ENCODE measurements around the gene ATG16L1.

DNA sequence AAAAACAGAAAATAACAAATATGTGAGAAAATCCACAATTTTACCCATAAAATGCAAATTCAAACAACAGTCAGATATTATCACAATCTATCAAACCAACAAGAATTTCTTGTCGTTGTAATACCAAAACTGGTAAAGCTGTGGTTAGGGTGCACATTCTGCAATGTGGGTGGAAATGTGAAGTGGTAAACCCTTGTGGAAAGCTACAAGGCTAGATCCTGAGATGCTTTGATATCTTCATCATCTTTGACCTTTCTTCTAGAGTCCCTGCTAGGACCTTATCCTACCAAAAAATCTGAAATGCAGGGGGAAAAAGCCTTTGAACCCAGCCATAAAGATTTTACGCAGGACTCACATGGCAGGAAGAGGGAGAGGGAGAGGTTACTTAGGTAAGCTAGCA lies 17.2 kb upstream of the ATG16L1 start:
- TF ChIP-seq POLR2A (IDR thresholded peaks at IDR 0.05) (no peak), POLR2AphosphoS5 (IDR thresholded peaks at IDR 0.05) (no peak)
- TF ChIP-seq, protein P1, sequence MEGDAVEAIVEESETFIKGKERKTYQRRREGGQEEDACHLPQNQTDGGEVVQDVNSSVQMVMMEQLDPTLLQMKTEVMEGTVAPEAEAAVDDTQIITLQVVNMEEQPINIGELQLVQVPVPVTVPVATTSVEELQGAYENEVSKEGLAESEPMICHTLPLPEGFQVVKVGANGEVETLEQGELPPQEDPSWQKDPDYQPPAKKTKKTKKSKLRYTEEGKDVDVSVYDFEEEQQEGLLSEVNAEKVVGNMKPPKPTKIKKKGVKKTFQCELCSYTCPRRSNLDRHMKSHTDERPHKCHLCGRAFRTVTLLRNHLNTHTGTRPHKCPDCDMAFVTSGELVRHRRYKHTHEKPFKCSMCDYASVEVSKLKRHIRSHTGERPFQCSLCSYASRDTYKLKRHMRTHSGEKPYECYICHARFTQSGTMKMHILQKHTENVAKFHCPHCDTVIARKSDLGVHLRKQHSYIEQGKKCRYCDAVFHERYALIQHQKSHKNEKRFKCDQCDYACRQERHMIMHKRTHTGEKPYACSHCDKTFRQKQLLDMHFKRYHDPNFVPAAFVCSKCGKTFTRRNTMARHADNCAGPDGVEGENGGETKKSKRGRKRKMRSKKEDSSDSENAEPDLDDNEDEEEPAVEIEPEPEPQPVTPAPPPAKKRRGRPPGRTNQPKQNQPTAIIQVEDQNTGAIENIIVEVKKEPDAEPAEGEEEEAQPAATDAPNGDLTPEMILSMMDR (IDR thresholded peaks at IDR 0.05), result no peak

Measured in prostate gland (tissue), 2 donors.